Measurements from ENCODE around the gene NOS1AP.
A peak's percentile ranks its signal among the peaks of the same experiment; 100 is the strongest.

The NOS1AP gene

GRCh38 chr1:162150112-162150511, 80.6 kb downstream of the NOS1AP start:
- H3K23ac ChIP-seq (ENCODE audit: low read length in 2 of 2): no peak overlapping the region
- DNase-seq: no peak
- no peak overlapping the region for H3K27ac ChIP-seq (ENCODE audit: low read length, poor library complexity, severe bottlenecking)
- H3K14ac ChIP-seq (ENCODE audit: low read length in 2 of 2): no peak overlapping the region
- H3K36me3 ChIP-seq (ENCODE audit: control insufficient read depth in 1 of 2, insufficient read depth in 2 of 2, low read depth in 1 of 2, low read length in 2 of 2): no peaks in the 10 kb centered on the region
- H3K4ac ChIP-seq (ENCODE audit: low read depth in 1 of 2, low read length in 2 of 2): no peak overlapping the region
- H2AFZ ChIP-seq (ENCODE audit: low read depth, low read length): no peak overlapping the region
- H2BK120ac ChIP-seq (ENCODE audit: low read depth, low read length): no peak overlapping the region
- H3K4me3 ChIP-seq (ENCODE audit: insufficient read depth in 1 of 2, low read depth in 1 of 2, low read length in 2 of 2): no peak overlapping the region
- no peaks in the 10 kb centered on the region for H3K9me3 ChIP-seq (ENCODE audit: control insufficient read depth, low read length)
- no peak overlapping the region for H2BK12ac ChIP-seq (ENCODE audit: low read length in 2 of 2)
- no peak overlapping the region for H4K8ac ChIP-seq (ENCODE audit: low read length)
- H3K4me1 ChIP-seq (ENCODE audit: control insufficient read depth, insufficient read depth, low read depth, low read length): peaks cover 14% of the 10 kb centered on the region
- H3K4me2 ChIP-seq (ENCODE audit: low read length, poor library complexity, severe bottlenecking): no peak overlapping the region
- no peak overlapping the region for H3K9ac ChIP-seq (ENCODE audit: low read length)
- no peak overlapping the region for H2AK5ac ChIP-seq (ENCODE audit: low read length, severe bottlenecking)
- H3K79me1 ChIP-seq (replicated peaks; ENCODE audit: low read length, poor library complexity, severe bottlenecking): no peaks in the 10 kb centered on the region
- no peak overlapping the region for H3K18ac ChIP-seq (ENCODE audit: low read depth in 1 of 2, low read length in 2 of 2)
- H2BK15ac ChIP-seq (ENCODE audit: low read depth, poor library complexity, severe bottlenecking): no peak overlapping the region
- no peak overlapping the region for H4K91ac ChIP-seq (ENCODE audit: low read length)
- H2BK5ac ChIP-seq (ENCODE audit: low read depth, low read length, poor library complexity, severe bottlenecking): no peak overlapping the region
- H3K27me3 ChIP-seq (ENCODE audit: control insufficient read depth in 1 of 2, insufficient read depth in 1 of 2, low read length in 2 of 2): peaks cover 0 to 27% of the 10 kb centered on the region in 2 experiments

- Histone ChIP-seq H3K27me3 (ENCODE audit: control insufficient read depth in 1 of 2, insufficient read depth in 1 of 2, low read length in 2 of 2) (peaks cover 0 to 14% of the 10 kb centered on the region in 2 experiments), H4K8ac (ENCODE audit: low read length) (peak overlapping the region; percentile 32), H2BK5ac (ENCODE audit: low read depth, low read length, poor library complexity, severe bottlenecking) (no peak overlapping the region), H3K4me2 (ENCODE audit: low read length, poor library complexity, severe bottlenecking) (no peak overlapping the region), H3K14ac (ENCODE audit: low read length in 2 of 2) (peak overlapping the region in 1 of 2 experiments; percentile 96), H3K23ac (ENCODE audit: low read length in 2 of 2) (peak overlapping the region in 1 of 2 experiments; percentile 91), H2AFZ (ENCODE audit: low read depth, low read length) (no peak overlapping the region), H4K91ac (ENCODE audit: low read length) (peak overlapping the region; percentile 64), H3K18ac (ENCODE audit: low read depth in 1 of 2, low read length in 2 of 2) (peak overlapping the region; percentile 8 to 95), H3K79me1 (replicated peaks; ENCODE audit: low read length, poor library complexity, severe bottlenecking) (no peaks in the 10 kb centered on the region), H3K9ac (ENCODE audit: low read length) (no peak overlapping the region), H2AK5ac (ENCODE audit: low read length, severe bottlenecking) (no peak overlapping the region), H2BK12ac (ENCODE audit: low read length in 2 of 2) (peak overlapping the region in 1 of 2 experiments; percentile 97), H2BK15ac (ENCODE audit: low read depth, poor library complexity, severe bottlenecking) (no peak overlapping the region), H3K4me3 (ENCODE audit: insufficient read depth in 1 of 2, low read depth in 1 of 2, low read length in 2 of 2) (no peak overlapping the region), H3K27ac (ENCODE audit: low read length, poor library complexity, severe bottlenecking) (no peak overlapping the region), H2BK120ac (ENCODE audit: low read depth, low read length) (no peak overlapping the region), H3K4ac (ENCODE audit: low read depth in 1 of 2, low read length in 2 of 2) (peak overlapping the region in 1 of 2 experiments; percentile 84), H3K9me3 (ENCODE audit: control insufficient read depth, low read length) (no peaks in the 10 kb centered on the region), H3K36me3 (ENCODE audit: control insufficient read depth in 1 of 2, insufficient read depth in 2 of 2, low read depth in 1 of 2, low read length in 2 of 2) (no peaks in the 10 kb centered on the region), H3K4me1 (ENCODE audit: control insufficient read depth, insufficient read depth, low read depth, low read length) (peaks cover 2% of the 10 kb centered on the region)
- whole genome bisulfite sequencing: 42% methylated on average over 8 of the region's 9 CpGs
- DNase-seq: peak; percentile 96
Measured at GRCh38 chr1:162151900-162152829, 82.7 kb downstream of the NOS1AP start.

GRCh38 chr1:162153374-162153773, 83.9 kb downstream of the NOS1AP start:
- Histone ChIP-seq H3K23ac (ENCODE audit: low read length in 2 of 2) (no peak overlapping the region), H3K9me3 (ENCODE audit: control insufficient read depth, low read length) (no peaks in the 10 kb centered on the region), H4K91ac (ENCODE audit: low read length) (no peak overlapping the region), H3K27me3 (ENCODE audit: control insufficient read depth in 1 of 2, insufficient read depth in 1 of 2, low read length in 2 of 2) (peaks cover 0 to 10% of the 10 kb centered on the region in 2 experiments), H3K27ac (ENCODE audit: low read length, poor library complexity, severe bottlenecking) (no peak overlapping the region), H2BK12ac (ENCODE audit: low read length in 2 of 2) (no peak overlapping the region), H3K18ac (ENCODE audit: low read depth in 1 of 2, low read length in 2 of 2) (no peak overlapping the region), H3K9ac (ENCODE audit: low read length) (no peak overlapping the region), H3K4me1 (ENCODE audit: control insufficient read depth, insufficient read depth, low read depth, low read length) (no peaks in the 10 kb centered on the region), H2BK120ac (ENCODE audit: low read depth, low read length) (no peak overlapping the region), H3K36me3 (ENCODE audit: control insufficient read depth in 1 of 2, insufficient read depth in 2 of 2, low read depth in 1 of 2, low read length in 2 of 2) (no peaks in the 10 kb centered on the region), H2BK5ac (ENCODE audit: low read depth, low read length, poor library complexity, severe bottlenecking) (no peak overlapping the region), H2AFZ (ENCODE audit: low read depth, low read length) (no peak overlapping the region), H3K79me1 (replicated peaks; ENCODE audit: low read length, poor library complexity, severe bottlenecking) (no peaks in the 10 kb centered on the region), H3K4me3 (ENCODE audit: insufficient read depth in 1 of 2, low read depth in 1 of 2, low read length in 2 of 2) (no peak overlapping the region), H3K4me2 (ENCODE audit: low read length, poor library complexity, severe bottlenecking) (no peak overlapping the region), H2BK15ac (ENCODE audit: low read depth, poor library complexity, severe bottlenecking) (no peak overlapping the region), H3K4ac (ENCODE audit: low read depth in 1 of 2, low read length in 2 of 2) (no peak overlapping the region), H3K14ac (ENCODE audit: low read length in 2 of 2) (no peak overlapping the region), H4K8ac (ENCODE audit: low read length) (no peak overlapping the region), H2AK5ac (ENCODE audit: low read length, severe bottlenecking) (no peak overlapping the region)
- no peak for DNase-seq

GRCh38 chr1:162157469-162157868, 88.0 kb downstream of the NOS1AP start:
- H3K23ac ChIP-seq (ENCODE audit: low read length in 2 of 2): no peak overlapping the region
- peaks cover 3% of the 10 kb centered on the region for H3K4me1 ChIP-seq (ENCODE audit: control insufficient read depth, insufficient read depth, low read depth, low read length)
- H2BK120ac ChIP-seq (ENCODE audit: low read depth, low read length): no peak overlapping the region
- no peak overlapping the region for H2BK15ac ChIP-seq (ENCODE audit: low read depth, poor library complexity, severe bottlenecking)
- H4K8ac ChIP-seq (ENCODE audit: low read length): no peak overlapping the region
- H3K4me3 ChIP-seq (ENCODE audit: insufficient read depth in 1 of 2, low read depth in 1 of 2, low read length in 2 of 2): no peak overlapping the region
- H2AFZ ChIP-seq (ENCODE audit: low read depth, low read length): no peak overlapping the region
- no peak overlapping the region for H3K4me2 ChIP-seq (ENCODE audit: low read length, poor library complexity, severe bottlenecking)
- no peak overlapping the region for H4K91ac ChIP-seq (ENCODE audit: low read length)
- no peak overlapping the region for H2AK5ac ChIP-seq (ENCODE audit: low read length, severe bottlenecking)
- 91% methylated on average over 1 of the region's 1 CpG for WGBS
- no peak overlapping the region for H3K4ac ChIP-seq (ENCODE audit: low read depth in 1 of 2, low read length in 2 of 2)
- H3K27me3 ChIP-seq (ENCODE audit: control insufficient read depth in 1 of 2, insufficient read depth in 1 of 2, low read length in 2 of 2): peaks cover 0 to 14% of the 10 kb centered on the region in 2 experiments
- H3K18ac ChIP-seq (ENCODE audit: low read depth in 1 of 2, low read length in 2 of 2): no peak overlapping the region
- no peak overlapping the region for H3K9ac ChIP-seq (ENCODE audit: low read length)
- H3K14ac ChIP-seq (ENCODE audit: low read length in 2 of 2): no peak overlapping the region
- H2BK5ac ChIP-seq (ENCODE audit: low read depth, low read length, poor library complexity, severe bottlenecking): no peak overlapping the region
- H3K9me3 ChIP-seq (ENCODE audit: control insufficient read depth, low read length): no peaks in the 10 kb centered on the region
- no peak overlapping the region for H3K27ac ChIP-seq (ENCODE audit: low read length, poor library complexity, severe bottlenecking)
- no peaks in the 10 kb centered on the region for H3K36me3 ChIP-seq (ENCODE audit: control insufficient read depth in 1 of 2, insufficient read depth in 2 of 2, low read depth in 1 of 2, low read length in 2 of 2)
- no peak for DNase-seq
- H3K79me1 ChIP-seq (replicated peaks; ENCODE audit: low read length, poor library complexity, severe bottlenecking): peaks cover 3% of the 10 kb centered on the region
- no peak overlapping the region for H2BK12ac ChIP-seq (ENCODE audit: low read length in 2 of 2)
